ENCODE results near the gene TBC1D9.

The TBC1D9 gene

DNA sequence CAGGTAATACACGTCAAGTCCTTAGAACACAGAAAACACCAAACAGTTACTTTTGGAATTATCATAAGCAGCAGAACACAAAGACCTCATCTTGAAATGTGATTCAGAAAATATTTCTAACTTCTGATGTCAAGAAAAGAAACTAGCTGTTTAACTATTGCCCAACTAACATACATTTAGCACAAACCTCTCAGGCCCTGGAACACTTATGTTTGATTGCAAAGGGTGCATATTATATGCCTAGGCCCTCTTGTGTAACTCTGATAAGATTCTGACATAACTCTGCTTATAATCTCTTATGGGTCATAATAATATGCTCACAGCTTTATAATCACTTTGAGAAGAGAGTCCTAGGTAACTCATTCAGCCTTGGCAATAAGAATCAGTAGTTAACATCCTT lies 62.6 kb downstream of the TBC1D9 start:
- no peak overlapping the region for H3K27ac Mint-ChIP-seq (ENCODE audit: low read depth)
- H3K4me1 Mint-ChIP-seq, result no peaks in the 10 kb centered on the region
- ATAC-seq (replicated peaks; ENCODE audit: extremely low read depth, poor library complexity, severe bottlenecking), result no peak
- no peaks in the 10 kb centered on the region for H3K36me3 Mint-ChIP-seq (ENCODE audit: insufficient read depth)
- H3K27me3 Mint-ChIP-seq, result peaks cover 17% of the 10 kb centered on the region
- no peak overlapping the region for H3K4me3 Mint-ChIP-seq
- no peaks in the 10 kb centered on the region for H3K9me3 Mint-ChIP-seq
- DNase-seq (ENCODE audit: low spot score in 2 of 2), result no peak

DNA sequence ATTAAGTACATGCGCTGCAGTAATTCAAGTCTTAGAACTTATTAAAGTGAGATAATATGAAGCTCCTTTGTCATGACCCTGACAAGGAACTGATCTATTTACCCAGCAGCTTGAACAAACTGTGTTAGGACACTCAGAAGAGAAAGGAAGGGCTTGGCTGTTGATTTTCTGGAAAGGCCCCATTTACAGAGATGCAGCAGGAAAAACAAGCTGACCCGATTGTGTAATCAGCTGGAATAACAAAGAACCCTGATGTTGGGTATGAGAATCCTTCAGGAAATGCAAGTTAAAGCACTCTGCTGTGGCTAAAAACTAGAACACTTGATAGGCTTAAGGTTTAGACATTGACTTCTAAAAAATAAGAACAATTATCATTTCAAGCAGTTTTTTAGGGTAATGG lies 64.8 kb downstream of the TBC1D9 start:
- Mint-ChIP-seq H3K27ac (ENCODE audit: low read depth) (no peak overlapping the region), H3K4me1 (no peaks in the 10 kb centered on the region), H3K27me3 (peaks cover 17% of the 10 kb centered on the region), H3K36me3 (ENCODE audit: insufficient read depth) (no peaks in the 10 kb centered on the region), H3K4me3 (no peak overlapping the region), H3K9me3 (no peaks in the 10 kb centered on the region)
- ATAC-seq (replicated peaks; ENCODE audit: extremely low read depth, poor library complexity, severe bottlenecking) (no peak), DNase-seq (ENCODE audit: low spot score in 2 of 2) (no peak)

DNA sequence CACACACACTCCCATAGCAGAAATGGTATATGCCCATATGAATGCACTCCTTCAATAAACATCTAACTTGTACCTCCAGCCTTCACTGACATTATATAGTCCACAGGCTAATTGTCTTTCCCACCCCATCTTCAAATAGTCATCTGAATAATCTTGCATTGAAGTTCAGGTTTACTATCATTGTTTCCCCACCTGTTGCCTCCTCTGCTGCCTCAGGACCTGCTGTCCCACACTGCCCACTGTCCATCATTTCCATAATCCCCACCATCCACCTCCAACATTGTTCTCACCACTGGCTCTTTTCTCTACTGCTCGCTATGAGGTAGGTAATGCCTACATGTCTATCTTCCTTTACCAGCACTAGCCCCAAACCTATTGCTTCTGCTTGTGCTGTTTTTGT lies 66.1 kb downstream of the TBC1D9 start:
- H3K4me1 Mint-ChIP-seq, result no peaks in the 10 kb centered on the region
- no peaks in the 10 kb centered on the region for H3K9me3 Mint-ChIP-seq
- no peak overlapping the region for H3K4me3 Mint-ChIP-seq
- H3K27me3 Mint-ChIP-seq, result peaks cover 17% of the 10 kb centered on the region
- no peak for DNase-seq (ENCODE audit: low spot score in 2 of 2)
- H3K36me3 Mint-ChIP-seq (ENCODE audit: insufficient read depth), result no peaks in the 10 kb centered on the region
- no peak for ATAC-seq (replicated peaks; ENCODE audit: extremely low read depth, poor library complexity, severe bottlenecking)
- no peak overlapping the region for H3K27ac Mint-ChIP-seq (ENCODE audit: low read depth)

DNA sequence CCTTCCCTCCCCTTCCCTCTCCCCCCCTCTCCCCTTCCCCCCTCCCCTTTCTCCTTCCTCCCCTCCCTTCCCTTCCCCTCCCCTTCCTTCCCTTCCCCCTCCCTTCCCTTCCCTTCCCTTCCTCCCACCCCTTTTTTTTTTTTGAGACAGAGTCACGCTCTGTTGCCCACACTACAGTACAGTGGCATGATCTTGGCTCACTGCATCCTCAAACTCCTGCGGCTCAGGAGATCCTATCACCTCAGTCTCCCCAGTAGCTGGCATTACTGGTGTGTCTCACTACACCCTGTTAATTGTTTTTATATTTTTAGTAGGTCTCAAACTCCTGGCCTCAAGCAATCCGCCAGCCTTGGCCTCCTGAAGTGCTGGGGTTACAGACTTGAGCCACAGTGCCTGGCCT lies 66.6 kb downstream of the TBC1D9 start:
- ATAC-seq (replicated peaks; ENCODE audit: extremely low read depth, poor library complexity, severe bottlenecking) (no peak), DNase-seq (ENCODE audit: low spot score in 2 of 2) (no peak)
- Mint-ChIP-seq H3K4me3 (no peak overlapping the region), H3K27me3 (peaks cover 17% of the 10 kb centered on the region), H3K36me3 (ENCODE audit: insufficient read depth) (no peaks in the 10 kb centered on the region), H3K9me3 (no peaks in the 10 kb centered on the region), H3K4me1 (no peaks in the 10 kb centered on the region), H3K27ac (ENCODE audit: low read depth) (no peak overlapping the region)

DNA sequence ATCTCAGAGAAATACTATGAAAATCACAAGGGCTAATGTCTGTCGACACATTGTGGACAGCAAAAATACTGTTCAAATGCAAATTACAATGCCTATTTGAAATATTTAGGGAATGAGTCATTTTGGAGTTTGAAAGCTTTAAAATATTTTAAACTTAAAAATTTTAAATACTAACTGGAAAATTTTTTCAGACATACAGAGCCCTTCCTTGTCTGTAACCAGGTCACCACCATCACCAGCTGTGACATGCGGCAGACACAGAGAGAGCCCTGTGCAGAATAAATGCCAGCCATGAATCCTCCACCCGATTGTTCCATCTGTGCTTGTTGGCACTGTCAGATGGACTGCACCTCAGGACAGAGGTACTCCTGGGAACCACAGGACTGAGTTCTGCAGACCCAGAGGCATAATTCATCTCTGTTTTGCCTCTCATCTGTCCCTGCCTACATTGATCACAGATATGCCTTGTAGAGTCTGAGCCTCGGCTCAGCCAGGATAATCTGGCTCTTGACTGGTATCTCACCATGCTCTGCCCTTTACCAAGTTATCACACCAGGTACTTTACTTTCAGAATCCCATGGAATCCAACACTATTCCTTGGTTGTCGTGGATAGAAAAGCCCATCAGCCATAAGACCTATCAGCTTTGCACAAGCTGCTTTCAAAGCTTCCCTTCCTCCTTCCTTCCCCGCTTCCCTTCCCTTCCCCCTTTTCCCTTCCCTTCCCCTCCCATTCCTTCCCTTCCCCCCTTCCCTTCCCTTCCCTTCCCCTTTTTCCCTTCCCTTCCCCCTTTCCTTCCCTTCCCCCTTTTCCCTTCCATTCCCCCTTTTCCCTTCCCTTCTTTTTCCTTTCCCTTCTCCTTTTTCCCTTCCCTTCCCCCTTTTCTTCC lies 67.2 kb downstream of the TBC1D9 start:
- ATAC-seq (replicated peaks; ENCODE audit: extremely low read depth, poor library complexity, severe bottlenecking) (no peak), DNase-seq (ENCODE audit: low spot score in 2 of 2) (no peak)
- Mint-ChIP-seq H3K36me3 (ENCODE audit: insufficient read depth) (no peaks in the 10 kb centered on the region), H3K27me3 (peaks cover 17% of the 10 kb centered on the region), H3K4me1 (no peaks in the 10 kb centered on the region), H3K9me3 (no peaks in the 10 kb centered on the region), H3K4me3 (no peak overlapping the region), H3K27ac (ENCODE audit: low read depth) (no peak overlapping the region)

DNA sequence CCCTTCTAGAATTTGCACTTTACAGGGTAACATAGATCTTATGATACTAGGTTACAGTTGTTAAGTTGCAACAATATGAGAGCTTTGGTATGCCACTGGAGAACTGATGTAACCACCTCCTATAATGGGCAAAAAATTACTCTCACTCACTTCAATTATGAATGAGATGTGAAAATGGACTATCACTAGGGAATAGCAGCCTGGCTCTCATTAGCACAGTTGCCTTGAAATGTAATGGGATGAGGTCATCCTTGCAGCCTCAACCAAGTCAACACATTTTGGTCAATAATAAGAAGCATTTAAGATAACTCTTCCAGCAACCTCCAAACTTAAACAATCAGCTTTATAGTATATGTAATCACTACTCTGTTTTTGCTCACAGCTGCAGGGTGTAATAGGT lies 69.4 kb downstream of the TBC1D9 start:
- H3K4me3 Mint-ChIP-seq, result no peak overlapping the region
- no peak overlapping the region for H3K27ac Mint-ChIP-seq (ENCODE audit: low read depth)
- ATAC-seq (replicated peaks; ENCODE audit: extremely low read depth, poor library complexity, severe bottlenecking) (no peak), DNase-seq (ENCODE audit: low spot score in 2 of 2) (no peak)
- H3K27me3 Mint-ChIP-seq, result peaks cover 22% of the 10 kb centered on the region
- H3K36me3 Mint-ChIP-seq (ENCODE audit: insufficient read depth), result no peaks in the 10 kb centered on the region
- H3K9me3 Mint-ChIP-seq, result no peaks in the 10 kb centered on the region
- no peaks in the 10 kb centered on the region for H3K4me1 Mint-ChIP-seq

DNA sequence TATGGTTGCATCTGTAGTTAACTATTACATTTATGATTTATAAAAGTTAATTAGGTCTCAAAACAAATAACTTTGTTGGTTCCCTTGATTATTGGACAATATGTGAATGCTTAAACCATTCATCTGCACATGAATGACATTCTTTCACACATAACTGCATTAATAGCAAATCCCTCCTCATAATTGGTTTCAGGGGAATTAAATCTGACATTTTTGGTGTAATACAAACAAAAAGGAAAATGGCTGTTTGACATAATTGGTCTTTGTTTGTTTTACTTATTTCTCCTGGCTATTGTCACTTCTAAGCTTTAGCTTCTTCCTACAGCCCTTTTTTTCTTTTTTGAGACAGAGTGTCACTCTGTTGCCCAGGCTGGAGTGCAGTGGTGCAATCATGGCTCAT lies 71.9 kb downstream of the TBC1D9 start:
- no peak for DNase-seq (ENCODE audit: low spot score in 2 of 2)
- Mint-ChIP-seq H3K9me3 (no peaks in the 10 kb centered on the region), H3K4me1 (no peaks in the 10 kb centered on the region), H3K27me3 (peaks cover 24% of the 10 kb centered on the region), H3K36me3 (ENCODE audit: insufficient read depth) (peaks cover 2% of the 10 kb centered on the region), H3K27ac (ENCODE audit: low read depth) (no peak overlapping the region), H3K4me3 (no peak overlapping the region)
- no peak for ATAC-seq (replicated peaks; ENCODE audit: extremely low read depth, poor library complexity, severe bottlenecking)

DNA sequence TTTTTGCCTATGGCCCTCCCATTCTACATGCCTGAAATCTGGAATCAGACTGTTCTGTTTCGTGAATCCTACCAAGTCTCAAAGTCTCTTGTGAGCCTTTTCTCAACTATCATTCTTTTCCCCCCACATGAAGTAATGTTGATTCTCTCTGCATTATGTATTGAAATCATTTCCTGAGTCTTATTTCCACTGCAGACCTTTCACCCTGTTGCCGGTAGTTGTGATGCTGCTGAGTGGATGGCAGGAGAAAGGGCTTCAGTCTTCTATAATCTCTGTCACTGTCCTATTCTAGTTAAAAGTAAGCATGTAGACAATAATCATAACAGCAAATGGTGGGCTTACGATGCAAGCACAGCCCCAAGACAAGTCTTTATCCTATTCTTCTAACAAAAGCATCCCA lies 75.0 kb downstream of the TBC1D9 start:
- no peaks in the 10 kb centered on the region for H3K4me1 Mint-ChIP-seq
- H3K27me3 Mint-ChIP-seq, result peaks cover 34% of the 10 kb centered on the region
- DNase-seq (ENCODE audit: low spot score in 2 of 2), result no peak
- H3K36me3 Mint-ChIP-seq (ENCODE audit: insufficient read depth), result peaks cover 2% of the 10 kb centered on the region
- no peak overlapping the region for H3K4me3 Mint-ChIP-seq
- no peak overlapping the region for H3K27ac Mint-ChIP-seq (ENCODE audit: low read depth)
- no peak for ATAC-seq (replicated peaks; ENCODE audit: extremely low read depth, poor library complexity, severe bottlenecking)
- no peaks in the 10 kb centered on the region for H3K9me3 Mint-ChIP-seq

DNA sequence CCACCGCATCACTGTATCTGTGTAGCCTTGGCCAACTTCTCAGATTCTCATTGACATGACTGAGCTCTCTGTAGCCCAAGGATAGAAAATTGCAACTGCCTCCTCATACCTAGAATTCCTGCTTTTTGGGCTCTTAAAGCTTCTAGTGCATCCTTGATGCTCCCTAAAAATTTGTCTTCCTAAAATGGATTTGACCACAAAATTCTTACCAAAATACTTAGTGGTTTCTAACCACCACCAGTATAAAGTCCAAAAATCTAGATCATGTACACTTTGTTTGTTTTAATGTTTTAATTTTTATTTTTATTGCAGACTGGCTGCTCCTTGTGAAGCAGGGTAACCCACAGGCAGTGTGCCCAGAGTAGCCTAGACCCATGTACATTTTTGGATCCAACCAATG lies 75.5 kb downstream of the TBC1D9 start:
- Mint-ChIP-seq H3K27me3 (peaks cover 34% of the 10 kb centered on the region), H3K4me1 (no peaks in the 10 kb centered on the region), H3K9me3 (no peaks in the 10 kb centered on the region), H3K4me3 (no peak overlapping the region), H3K36me3 (ENCODE audit: insufficient read depth) (peaks cover 2% of the 10 kb centered on the region), H3K27ac (ENCODE audit: low read depth) (no peak overlapping the region)
- ATAC-seq (replicated peaks; ENCODE audit: extremely low read depth, poor library complexity, severe bottlenecking) (no peak), DNase-seq (ENCODE audit: low spot score in 2 of 2) (no peak)

DNA sequence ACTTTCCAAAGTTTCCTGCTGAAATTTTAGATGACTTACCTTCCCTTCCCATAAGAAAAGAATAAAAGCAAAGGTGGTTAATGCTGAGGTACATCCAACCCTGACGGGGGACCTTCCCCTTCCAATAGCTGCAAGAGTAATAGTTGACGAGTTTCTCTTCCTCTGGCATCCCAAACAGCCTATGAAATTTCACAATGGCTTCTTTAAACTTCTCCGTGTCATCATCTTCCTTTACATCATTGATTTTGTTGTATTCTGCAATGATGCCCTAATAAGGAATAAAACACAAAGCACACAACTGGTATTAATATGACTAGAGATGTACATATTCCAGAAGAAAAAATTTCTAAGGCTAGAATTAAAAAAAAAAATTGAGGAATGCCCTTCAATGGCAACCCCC lies 76.6 kb downstream of the TBC1D9 start:
- no peak for ATAC-seq (replicated peaks; ENCODE audit: extremely low read depth, poor library complexity, severe bottlenecking)
- H3K36me3 Mint-ChIP-seq (ENCODE audit: insufficient read depth), result peaks cover 2% of the 10 kb centered on the region
- H3K9me3 Mint-ChIP-seq, result no peaks in the 10 kb centered on the region

DNA sequence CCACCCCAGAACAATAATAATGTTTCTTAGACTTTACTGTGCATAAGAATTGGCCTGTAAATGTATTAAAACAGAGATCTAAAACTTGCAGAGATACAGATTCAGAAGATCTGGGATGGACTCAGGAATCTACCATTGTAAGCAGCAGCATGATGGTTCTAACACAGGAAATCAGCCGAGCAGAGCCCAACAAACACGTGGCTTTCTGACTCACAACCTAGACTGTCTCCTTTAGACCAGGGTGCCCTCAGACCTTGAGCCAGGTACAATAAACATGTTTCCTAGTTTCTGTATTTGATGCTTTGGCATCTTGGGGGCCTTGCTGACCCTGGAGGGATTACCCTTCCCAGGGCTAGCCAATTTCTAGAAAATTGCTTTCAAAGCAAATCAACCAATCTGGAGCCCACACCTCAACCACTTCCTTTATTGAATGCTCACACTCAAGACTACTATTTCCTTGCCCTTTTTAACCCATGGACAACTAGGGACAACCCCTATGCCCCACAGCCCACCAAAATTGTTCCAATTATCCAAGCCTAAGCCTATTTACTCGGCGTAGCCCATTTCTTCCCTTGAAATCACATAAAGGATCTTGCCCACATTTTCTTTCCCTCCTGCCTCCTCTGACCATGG lies 80.5 kb downstream of the TBC1D9 start:
- peak; percentile 43 for ATAC-seq (replicated peaks; ENCODE audit: extremely low read depth, poor library complexity, severe bottlenecking)
- Mint-ChIP-seq H3K27me3 (peaks cover 28% of the 10 kb centered on the region), H3K36me3 (ENCODE audit: insufficient read depth) (peaks cover 2% of the 10 kb centered on the region), H3K4me3 (no peak overlapping the region), H3K9me3 (no peaks in the 10 kb centered on the region), H3K27ac (ENCODE audit: low read depth) (no peak overlapping the region), H3K4me1 (no peaks in the 10 kb centered on the region)
- no peak for DNase-seq (ENCODE audit: low spot score in 2 of 2)

More for the DNA sequence above, 76.6 kb downstream of the TBC1D9 start:
- H3K27ac Mint-ChIP-seq (ENCODE audit: low read depth), result no peak overlapping the region
- no peaks in the 10 kb centered on the region for H3K4me1 Mint-ChIP-seq
- H3K27me3 Mint-ChIP-seq, result peaks cover 34% of the 10 kb centered on the region
- no peak for DNase-seq (ENCODE audit: low spot score in 2 of 2)
- H3K4me3 Mint-ChIP-seq, result no peak overlapping the region

DNA sequence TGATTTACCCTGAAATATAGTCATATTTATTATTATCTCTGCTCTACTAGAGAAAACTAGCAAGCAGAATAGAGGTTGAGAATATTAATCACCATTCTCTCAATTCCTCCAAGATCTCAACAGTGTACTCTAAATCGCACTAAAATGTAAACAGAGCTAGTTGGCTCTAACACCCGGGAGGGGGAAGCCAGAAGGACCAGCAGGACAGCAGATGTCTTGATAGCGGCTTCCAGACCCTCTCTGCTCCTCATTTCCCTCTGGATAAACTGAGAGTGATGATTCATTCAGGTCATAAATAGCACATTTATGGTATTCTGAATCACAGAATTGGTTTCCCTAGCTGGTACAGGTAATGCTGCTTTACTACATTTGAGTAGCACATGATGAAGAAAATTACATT lies 82.5 kb downstream of the TBC1D9 start:
- Mint-ChIP-seq H3K9me3 (no peaks in the 10 kb centered on the region), H3K27ac (ENCODE audit: low read depth) (no peak overlapping the region)
- DNase-seq (ENCODE audit: low spot score in 2 of 2), result no peak

DNA sequence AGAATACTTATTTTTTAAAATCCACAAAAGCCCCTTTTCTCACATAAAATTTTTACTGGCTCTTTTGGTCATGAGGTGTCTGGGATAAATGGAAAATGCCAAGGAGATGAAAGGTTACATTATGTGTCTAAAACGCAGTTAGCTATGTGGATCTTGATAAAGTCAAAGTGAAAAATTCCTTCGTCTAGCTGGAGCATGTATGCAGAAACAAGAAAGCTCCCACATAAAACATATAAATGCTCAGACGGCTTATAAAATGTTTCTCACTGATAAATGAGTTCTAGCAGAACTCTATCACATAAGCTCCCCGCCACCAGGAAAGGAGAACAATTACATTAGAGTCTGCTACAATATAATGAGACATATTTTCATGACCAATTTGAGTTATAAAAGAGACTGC lies 83.8 kb downstream of the TBC1D9 start:
- peaks cover 9% of the 10 kb centered on the region for H3K27me3 Mint-ChIP-seq
- H3K27ac Mint-ChIP-seq (ENCODE audit: low read depth), result no peak overlapping the region
- DNase-seq (ENCODE audit: low spot score in 2 of 2) (no peak), ATAC-seq (replicated peaks; ENCODE audit: extremely low read depth, poor library complexity, severe bottlenecking) (no peak)
- H3K36me3 Mint-ChIP-seq (ENCODE audit: insufficient read depth), result no peaks in the 10 kb centered on the region
- no peaks in the 10 kb centered on the region for H3K9me3 Mint-ChIP-seq
- H3K4me1 Mint-ChIP-seq, result no peaks in the 10 kb centered on the region
- no peak overlapping the region for H3K4me3 Mint-ChIP-seq

More for the DNA sequence above, 82.5 kb downstream of the TBC1D9 start:
- ATAC-seq (replicated peaks; ENCODE audit: extremely low read depth, poor library complexity, severe bottlenecking), result no peak
- Mint-ChIP-seq H3K4me3 (no peak overlapping the region), H3K4me1 (no peaks in the 10 kb centered on the region), H3K27me3 (peaks cover 18% of the 10 kb centered on the region), H3K36me3 (ENCODE audit: insufficient read depth) (no peaks in the 10 kb centered on the region)
